SH-SY5Y (cell line): Measurements from ENCODE around the gene CERS3.

Experiments
- GATA2 ChIP-seq: IDR thresholded peaks from 2 replicates; pipeline ENCODE4 v1.6.1; 2011; ENCODE audit warnings: mild to moderate bottlenecking, low read depth, low read length
- GATA3 ChIP-seq: IDR thresholded peaks from 2 replicates; pipeline ENCODE4 v1.6.1; 2011; ENCODE audit warnings: low read depth, mild to moderate bottlenecking, low read length, moderate library complexity

GRCh38 chr15:100394736-100395440, 133.9 kb downstream of the CERS3 start:
- no peak for TF ChIP-seq GATA2
- TF ChIP-seq GATA3: no peak
